Ascending aorta (tissue), 2 donors: ENCODE measurements around the gene RUNX2. TPM values are rescaled to one million over a fixed set of nuclear protein-coding genes. Genes with fewer than 3 reads are reported as not detected.

Source experiments
- DNase-seq, 2 donors: peaks; one replicate each; pipeline ENCODE4 v3.0.0-alpha.2; 2019; ENCODE audit warnings: low spot score in 2 of 2
- H3K27ac ChIP-seq, 2 donors: fragments of 200-600 bp; sonication (generic); one replicate each; pipeline ENCODE4 v1.5.1; 2016 to 2017; ENCODE audit warnings: mild to moderate bottlenecking in 1 of 2
- H3K27me3 ChIP-seq: fragments of 200-600 bp; sonication (generic); one replicate; pipeline ENCODE4 v1.5.1; 2017
- H3K36me3 ChIP-seq, 2 donors: fragments of 200-600 bp; sonication (generic); one replicate each; pipeline ENCODE4 v1.5.1; 2016
- H3K4me1 ChIP-seq, 2 donors: fragments of 200-600 bp; sonication (generic); one replicate each; pipeline ENCODE4 v1.5.1; 2016 to 2017; ENCODE audit warnings: mild to moderate bottlenecking in 1 of 2
- H3K4me3 ChIP-seq, 2 donors: fragments of 200-600 bp; sonication (generic); one replicate each; pipeline ENCODE4 v1.5.1; 2016 to 2017; ENCODE audit warnings: mild to moderate bottlenecking in 1 of 2
- H3K9me3 ChIP-seq, 2 donors: fragments of 200-600 bp; sonication (generic); one replicate each; pipeline ENCODE4 v1.5.1; 2016
- intact Hi-C: fragments of 100-400 bp; cut with DNase I; formaldehyde crosslinking; loops from one replicate; pipeline ENCODE4 v1.15.1; 2023
- total RNA-seq: library from RNA; depleted of rRNA; stranded (reverse); fragments of >200 nt; gene quantifications from one replicate; pipeline ENCODE4 v1.1.0, GENCODE V29; 2016
- TF ChIP-seq, protein P1 (sequence below), 3 experiments: fragments of 200-600 bp in 2 of 3; fragments of 450-650 bp in 1 of 3; sonication (generic) in 2 of 3; IDR thresholded peaks; one replicate each; pipeline ENCODE4 v1.5.1; 2016 to 2019; ENCODE audit warnings: antibody characterized with exemption in 3 of 3, mild to moderate bottlenecking in 1 of 3, moderate library complexity in 1 of 3

RUNX2 gene
- total RNA-seq, 1 donor from 2014 or later = 0.21 TPM

DNA sequence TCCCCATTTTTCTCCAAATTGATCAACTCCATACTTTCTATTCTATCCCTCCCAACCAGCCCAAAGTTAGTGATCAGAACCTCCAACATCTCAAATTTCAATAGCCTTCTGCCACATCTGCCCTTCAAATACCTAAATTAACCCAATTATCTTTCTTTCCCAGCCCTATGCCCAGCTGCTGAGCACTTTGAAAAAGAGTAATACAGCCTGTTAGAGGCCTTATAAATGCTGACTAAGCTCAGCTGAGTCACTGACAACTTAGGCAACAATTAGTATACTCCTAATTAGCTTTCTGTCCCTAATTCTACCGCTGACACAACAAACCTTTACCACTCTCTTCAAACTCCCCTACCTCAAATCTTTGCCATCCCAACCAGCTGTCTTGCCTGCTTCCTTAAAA is 23.5 kb downstream of the RUNX2 start:
- Histone ChIP-seq H3K36me3 (no peaks in the 10 kb centered on the region), H3K4me1 (no peaks in the 10 kb centered on the region), H3K4me3 (no peak overlapping the region), H3K9me3 (no peaks in the 10 kb centered on the region), H3K27me3 (no peaks in the 10 kb centered on the region), H3K27ac (no peak overlapping the region)
- intact Hi-C loops = no loop called here
- no peak for DNase-seq
- TF ChIP-seq, protein P1, sequence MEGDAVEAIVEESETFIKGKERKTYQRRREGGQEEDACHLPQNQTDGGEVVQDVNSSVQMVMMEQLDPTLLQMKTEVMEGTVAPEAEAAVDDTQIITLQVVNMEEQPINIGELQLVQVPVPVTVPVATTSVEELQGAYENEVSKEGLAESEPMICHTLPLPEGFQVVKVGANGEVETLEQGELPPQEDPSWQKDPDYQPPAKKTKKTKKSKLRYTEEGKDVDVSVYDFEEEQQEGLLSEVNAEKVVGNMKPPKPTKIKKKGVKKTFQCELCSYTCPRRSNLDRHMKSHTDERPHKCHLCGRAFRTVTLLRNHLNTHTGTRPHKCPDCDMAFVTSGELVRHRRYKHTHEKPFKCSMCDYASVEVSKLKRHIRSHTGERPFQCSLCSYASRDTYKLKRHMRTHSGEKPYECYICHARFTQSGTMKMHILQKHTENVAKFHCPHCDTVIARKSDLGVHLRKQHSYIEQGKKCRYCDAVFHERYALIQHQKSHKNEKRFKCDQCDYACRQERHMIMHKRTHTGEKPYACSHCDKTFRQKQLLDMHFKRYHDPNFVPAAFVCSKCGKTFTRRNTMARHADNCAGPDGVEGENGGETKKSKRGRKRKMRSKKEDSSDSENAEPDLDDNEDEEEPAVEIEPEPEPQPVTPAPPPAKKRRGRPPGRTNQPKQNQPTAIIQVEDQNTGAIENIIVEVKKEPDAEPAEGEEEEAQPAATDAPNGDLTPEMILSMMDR (IDR thresholded peaks at IDR 0.05) = no peak

- Histone ChIP-seq H3K9me3 (no peaks in the 10 kb centered on the region), H3K4me1 (no peaks in the 10 kb centered on the region), H3K27me3 (no peaks in the 10 kb centered on the region), H3K27ac (no peak overlapping the region), H3K36me3 (no peaks in the 10 kb centered on the region), H3K4me3 (no peak overlapping the region)
- TF ChIP-seq, protein P1 (IDR thresholded peaks at IDR 0.05) = no peak
- DNase-seq = no peak
- intact Hi-C loops = no loop called here
Measured at GRCh38 chr6:45353654-45354053, 25.5 kb downstream of the RUNX2 start.

- Histone ChIP-seq H3K4me1 (no peaks in the 10 kb centered on the region), H3K36me3 (no peaks in the 10 kb centered on the region), H3K27me3 (no peaks in the 10 kb centered on the region), H3K9me3 (no peaks in the 10 kb centered on the region), H3K4me3 (no peak overlapping the region), H3K27ac (no peak overlapping the region)
- no peak for DNase-seq
- intact Hi-C loops = no loop called here
- TF ChIP-seq, protein P1 (IDR thresholded peaks at IDR 0.05) = no peak
Measured at GRCh38 chr6:45364466-45364865, 36.3 kb downstream of the RUNX2 start.

DNA sequence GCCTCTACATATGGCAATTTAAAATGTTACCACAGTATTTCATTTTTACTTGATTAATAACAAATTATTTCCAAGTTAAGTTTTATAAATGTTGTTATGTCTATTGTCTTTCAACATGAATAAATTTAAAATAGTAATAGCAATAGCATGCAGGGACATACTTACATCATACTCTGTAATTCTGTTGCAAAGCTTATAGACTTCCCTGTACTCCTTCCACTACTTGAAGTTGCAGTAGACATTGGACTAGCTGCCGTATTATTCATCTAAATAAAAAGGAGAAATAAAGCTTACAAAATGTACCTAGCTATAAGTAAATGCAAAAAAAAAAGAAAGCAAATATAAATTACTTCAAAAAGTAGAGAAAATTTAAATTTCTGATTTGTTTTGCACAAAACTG is 36.9 kb downstream of the RUNX2 start:
- H3K36me3 ChIP-seq = no peaks in the 10 kb centered on the region
- TF ChIP-seq, protein P1 (IDR thresholded peaks at IDR 0.05) = no peak
- intact Hi-C loops = no loop called here
- no peaks in the 10 kb centered on the region for H3K4me1 ChIP-seq
- H3K4me3 ChIP-seq = no peak overlapping the region
- DNase-seq = no peak
- no peaks in the 10 kb centered on the region for H3K27me3 ChIP-seq
- H3K9me3 ChIP-seq = no peaks in the 10 kb centered on the region
- H3K27ac ChIP-seq = no peak overlapping the region

DNA sequence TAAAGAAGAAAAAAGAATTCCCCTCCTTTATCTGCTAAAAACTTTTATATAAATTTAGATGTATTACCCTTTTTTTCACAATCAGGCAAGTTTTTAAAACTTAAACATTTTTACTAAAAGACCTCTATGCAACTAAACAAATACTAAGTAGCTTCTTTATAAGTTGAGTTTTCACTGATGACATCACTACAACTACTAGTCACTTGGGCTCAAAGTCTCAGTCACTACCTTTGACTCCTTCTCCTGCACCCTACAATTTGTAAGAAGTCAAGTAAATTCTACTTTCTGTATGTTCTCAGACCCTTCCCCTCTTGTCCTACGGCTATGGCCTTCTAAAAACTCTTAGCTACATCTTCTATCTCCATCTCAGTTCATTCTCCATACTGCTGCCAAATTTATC is 38.4 kb downstream of the RUNX2 start:
- TF ChIP-seq, protein P1 (IDR thresholded peaks at IDR 0.05) = no peak
- Histone ChIP-seq H3K27ac (no peak overlapping the region), H3K4me1 (no peaks in the 10 kb centered on the region), H3K4me3 (no peak overlapping the region), H3K36me3 (no peaks in the 10 kb centered on the region), H3K9me3 (no peaks in the 10 kb centered on the region), H3K27me3 (no peaks in the 10 kb centered on the region)
- intact Hi-C loops = no loop called here
- no peak for DNase-seq

- H3K9me3 ChIP-seq = no peaks in the 10 kb centered on the region
- H3K27me3 ChIP-seq = no peaks in the 10 kb centered on the region
- H3K27ac ChIP-seq = no peak overlapping the region
- H3K4me1 ChIP-seq = no peaks in the 10 kb centered on the region
- no peaks in the 10 kb centered on the region for H3K36me3 ChIP-seq
- no peak for DNase-seq
- TF ChIP-seq, protein P1 (IDR thresholded peaks at IDR 0.05) = no peak
- intact Hi-C loops = no loop called here
- no peak overlapping the region for H3K4me3 ChIP-seq
Measured at GRCh38 chr6:45367999-45368398, 39.9 kb downstream of the RUNX2 start.
